HFF-Myc (cell line): ENCODE data around the gene BRS3.
A peak's percentile ranks its signal among the peaks of the same experiment; 100 is the strongest.

Experiments
- DNase-seq: peaks from one replicate; pipeline ENCODE4 v3.0.0-alpha.2; 2011; ENCODE audit warnings: low read depth; ENCODE audit errors: extremely low read depth
- H3K4me3 ChIP-seq: replicated peaks from 2 replicates; pipeline ENCODE4 v1.5.1; 2011; ENCODE audit warnings: low read depth, mild to moderate bottlenecking, control low read depth, low read length
- TF ChIP-seq, protein P1 (sequence below): IDR thresholded peaks from 2 replicates; pipeline ENCODE4 v1.5.1; 2012; ENCODE audit warnings: mild to moderate bottlenecking, low read depth, low read length, control low read depth; ENCODE audit errors: missing control alignments

BRS3 gene

DNA sequence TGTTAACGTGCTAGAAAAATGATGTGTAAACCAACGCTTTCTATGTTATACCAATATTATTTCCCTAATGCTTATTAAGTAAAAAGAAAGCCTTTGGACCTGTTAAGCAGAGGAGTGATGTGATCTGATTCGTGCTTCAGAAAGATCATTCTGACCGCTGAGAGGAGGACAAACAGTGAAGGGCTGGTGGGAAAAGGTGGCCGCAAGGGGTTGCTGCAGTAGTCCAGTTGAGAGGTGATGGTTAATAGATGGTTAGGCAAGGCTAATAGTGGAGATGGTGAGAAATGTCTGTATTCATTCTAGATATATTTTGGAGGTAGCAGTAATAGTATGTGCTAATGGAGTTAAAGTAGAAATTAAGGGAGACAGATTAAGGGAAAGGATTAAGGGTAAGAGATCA is 31.3 kb downstream of the BRS3 start:
- no peak for DNase-seq
- TF ChIP-seq, protein P1, sequence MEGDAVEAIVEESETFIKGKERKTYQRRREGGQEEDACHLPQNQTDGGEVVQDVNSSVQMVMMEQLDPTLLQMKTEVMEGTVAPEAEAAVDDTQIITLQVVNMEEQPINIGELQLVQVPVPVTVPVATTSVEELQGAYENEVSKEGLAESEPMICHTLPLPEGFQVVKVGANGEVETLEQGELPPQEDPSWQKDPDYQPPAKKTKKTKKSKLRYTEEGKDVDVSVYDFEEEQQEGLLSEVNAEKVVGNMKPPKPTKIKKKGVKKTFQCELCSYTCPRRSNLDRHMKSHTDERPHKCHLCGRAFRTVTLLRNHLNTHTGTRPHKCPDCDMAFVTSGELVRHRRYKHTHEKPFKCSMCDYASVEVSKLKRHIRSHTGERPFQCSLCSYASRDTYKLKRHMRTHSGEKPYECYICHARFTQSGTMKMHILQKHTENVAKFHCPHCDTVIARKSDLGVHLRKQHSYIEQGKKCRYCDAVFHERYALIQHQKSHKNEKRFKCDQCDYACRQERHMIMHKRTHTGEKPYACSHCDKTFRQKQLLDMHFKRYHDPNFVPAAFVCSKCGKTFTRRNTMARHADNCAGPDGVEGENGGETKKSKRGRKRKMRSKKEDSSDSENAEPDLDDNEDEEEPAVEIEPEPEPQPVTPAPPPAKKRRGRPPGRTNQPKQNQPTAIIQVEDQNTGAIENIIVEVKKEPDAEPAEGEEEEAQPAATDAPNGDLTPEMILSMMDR = no peak

DNA sequence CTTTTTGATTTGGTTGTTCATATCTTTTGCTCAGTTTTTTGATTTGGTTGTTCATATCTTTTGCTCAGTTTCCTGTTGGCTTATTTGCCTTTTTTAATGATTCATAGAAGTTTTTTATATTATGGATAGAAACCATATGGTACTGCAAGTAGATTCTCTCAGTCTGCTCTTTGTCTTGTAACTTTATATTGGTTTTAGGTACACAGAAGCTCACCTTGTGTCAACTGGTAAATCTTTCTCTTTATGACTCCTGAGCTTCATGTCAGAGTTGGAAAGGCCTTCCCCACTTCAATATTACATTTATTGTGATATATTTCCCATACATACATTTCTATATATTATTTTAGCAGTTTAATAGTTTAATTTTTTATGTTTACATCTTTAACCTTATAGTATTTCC is 36.0 kb downstream of the BRS3 start:
- no peak for DNase-seq
- TF ChIP-seq, protein P1 = no peak
- no peak overlapping the region for H3K4me3 ChIP-seq

More for the DNA sequence above, 31.3 kb downstream of the BRS3 start:
- no peak overlapping the region for H3K4me3 ChIP-seq

DNA sequence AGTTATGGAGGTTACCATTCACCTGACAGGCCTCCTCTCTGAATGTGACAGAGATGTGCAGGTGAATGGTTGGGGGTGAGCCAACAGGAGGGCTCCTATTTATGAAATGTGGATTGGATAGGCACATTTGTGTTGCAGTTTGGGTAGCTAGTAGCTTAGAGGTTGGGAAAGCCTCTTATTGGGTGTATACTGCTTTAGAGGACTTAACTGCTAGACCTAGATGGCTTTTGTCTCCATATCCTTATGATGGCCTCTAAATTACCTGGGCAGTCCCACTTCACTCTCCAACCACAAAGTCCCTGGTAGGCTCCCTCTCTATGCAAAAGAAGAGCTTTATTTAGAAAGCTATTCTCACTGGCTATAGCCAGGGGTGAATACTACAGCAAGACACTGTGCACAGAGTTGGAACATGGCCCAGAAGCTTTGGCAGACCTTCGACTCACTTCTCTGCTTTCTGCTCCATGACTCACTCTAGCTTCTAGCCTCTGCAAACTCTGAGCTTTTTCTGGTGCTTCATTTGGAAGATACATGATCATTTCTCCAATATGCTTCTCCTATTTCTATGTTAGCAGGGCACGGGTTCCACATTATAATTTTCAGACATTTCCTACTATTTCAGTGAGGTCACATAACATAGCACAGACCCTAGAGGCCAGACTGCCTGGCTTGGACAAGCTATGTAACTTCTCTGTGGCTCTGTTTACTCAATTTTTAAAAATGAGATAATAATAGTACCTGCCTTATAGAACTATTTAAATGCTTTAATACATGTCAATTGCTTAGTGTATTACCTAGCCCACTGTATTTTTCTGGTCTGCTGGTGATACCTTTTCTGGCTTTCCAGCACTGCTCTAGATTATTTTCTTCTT is 38.2 kb downstream of the BRS3 start:
- H3K4me3 ChIP-seq = no peak overlapping the region
- TF ChIP-seq, protein P1 = no peak
- peak; percentile 40 for DNase-seq

DNA sequence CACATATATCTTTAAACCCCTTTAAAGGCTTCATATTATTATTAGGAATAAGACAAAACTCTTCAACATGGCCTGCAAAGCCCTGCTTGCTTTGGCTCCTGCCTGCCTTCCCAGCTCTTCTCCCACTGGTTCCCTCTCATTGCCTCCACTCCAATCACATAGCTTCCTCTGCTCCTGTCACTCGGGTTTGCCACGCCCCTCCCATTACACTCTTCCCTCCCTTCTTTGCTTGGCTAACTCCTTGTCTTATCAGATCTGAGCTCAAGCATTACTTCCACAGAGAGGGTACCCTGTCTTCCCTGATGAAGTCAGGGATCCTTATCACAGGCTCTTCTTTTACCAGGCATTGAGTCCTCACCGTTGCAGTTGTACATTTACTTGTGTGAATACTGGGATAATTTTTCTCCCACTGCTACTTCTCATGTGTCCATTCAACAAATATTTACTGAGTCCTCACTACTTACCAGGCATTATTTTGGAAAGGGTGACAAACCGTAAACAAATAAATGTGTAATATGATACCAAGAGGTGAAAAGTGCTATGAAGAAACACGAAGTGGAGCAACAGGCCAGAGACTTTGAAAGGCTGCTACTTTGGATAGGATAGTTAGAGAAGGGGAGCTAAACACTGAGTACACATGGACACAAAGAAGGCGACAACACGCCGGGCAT is 41.0 kb downstream of the BRS3 start:
- H3K4me3 ChIP-seq = no peak overlapping the region
- no peak for DNase-seq
- TF ChIP-seq, protein P1 = no peak

DNA sequence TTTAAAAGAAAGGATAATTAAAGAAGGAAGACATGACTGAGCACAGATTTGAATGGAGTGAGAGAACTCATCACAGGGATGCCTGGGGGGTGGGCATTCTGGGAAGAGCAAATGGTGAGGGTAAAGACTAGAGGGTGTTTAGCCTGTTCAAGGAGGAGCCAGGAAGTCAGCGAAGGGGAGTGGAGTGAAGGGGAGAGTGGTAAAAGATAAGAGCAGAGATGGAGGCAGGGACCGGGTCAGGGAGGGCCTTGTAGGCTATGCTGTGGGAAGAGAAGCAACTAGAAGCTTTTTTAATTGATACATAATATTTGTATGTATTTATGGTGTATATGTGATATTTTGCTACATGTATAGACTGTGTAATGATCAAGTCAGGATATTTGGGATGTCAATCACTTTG is 42.0 kb downstream of the BRS3 start:
- no peak for DNase-seq
- TF ChIP-seq, protein P1 = no peak
- H3K4me3 ChIP-seq = no peak overlapping the region

DNA sequence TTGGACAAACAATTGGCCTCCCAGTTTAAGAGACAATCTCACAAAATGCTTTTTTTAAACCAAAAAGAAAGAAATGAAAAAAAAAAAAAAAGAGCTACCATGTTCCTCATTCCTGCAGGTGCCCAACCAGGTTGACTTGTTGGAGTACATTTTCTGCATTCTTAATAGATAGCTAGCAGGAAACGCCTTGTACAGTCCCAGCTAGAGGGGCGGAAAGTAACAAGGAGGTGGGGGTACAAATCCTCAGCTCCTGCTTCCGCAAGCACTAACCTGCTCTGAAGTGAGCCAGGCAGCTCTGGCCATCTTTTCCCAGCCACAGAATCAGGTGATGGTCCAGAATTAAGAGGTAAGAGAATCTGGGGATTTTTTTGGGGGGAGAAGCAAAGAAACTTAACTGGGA is 44.2 kb downstream of the BRS3 start, which contains the start of gene VGLL1:
TSS of gene VGLL1 (plus strand) at position 265 of the 400 bp plus-strand sequence. CDS start 3,806 bp downstream, outside the sequence.
- no peak within 1 kb of the TSS for H3K4me3 ChIP-seq
- no peak for DNase-seq
- TF ChIP-seq, protein P1 = no peak
